BJ (cell line): ENCODE data around the gene DDAH2. TPM values are rescaled to one million over a fixed set of nuclear protein-coding genes. Genes with fewer than 3 reads are reported as not detected.

Source experiments
- CTCF ChIA-PET: fragments of 350-600 bp; formaldehyde crosslinking; extraction: SDS; loops from one replicate; lab custom pipeline; 2021; ENCODE audit warnings: antibody characterized with exemption, inconsistent platforms; lab: Yijun Ruan, JAX
- POLR2A ChIA-PET: fragments of 300-600 bp; sonication (Branson Sonifier 250); formaldehyde crosslinking; extraction: SDS; loops from one replicate; lab custom pipeline; 2021; ENCODE audit warnings: antibody characterized with exemption; lab: Charles Lee
- DNase-seq: peaks from one replicate; pipeline ENCODE4 v3.0.0-alpha.2; 2011; ENCODE audit warnings: low read depth
- H3K27me3 ChIP-seq: 2 replicates; pipeline ENCODE4 v1.6.0; 2011; ENCODE audit warnings: low read length; ENCODE audit not compliant: control insufficient read depth, insufficient read depth
- H3K36me3 ChIP-seq: 2 replicates; pipeline ENCODE4 v1.5.1; 2011; ENCODE audit warnings: low read length; ENCODE audit not compliant: control insufficient read depth, insufficient read depth
- H3K4me3 ChIP-seq: 2 replicates; pipeline ENCODE4 v1.5.1; 2011; ENCODE audit warnings: low read depth, mild to moderate bottlenecking, control low read depth, low read length
- polyA plus RNA-seq: library from polyadenylated mRNA; depleted of rRNA; stranded (reverse); fragments of >200 nt; gene quantifications from 2 replicates; pipeline ENCODE4 v1.2.3, GENCODE V29; 2011
- TF ChIP-seq, protein P1 (sequence below): IDR thresholded peaks from 2 replicates; pipeline ENCODE4 v1.5.1; 2011; ENCODE audit warnings: low read depth, mild to moderate bottlenecking, control low read depth, inconsistent platforms, low read length, moderate library complexity; ENCODE audit not compliant: insufficient read depth

The DDAH2 gene
- polyA plus RNA-seq, 1 experiment, result 69.5 TPM

DNA sequence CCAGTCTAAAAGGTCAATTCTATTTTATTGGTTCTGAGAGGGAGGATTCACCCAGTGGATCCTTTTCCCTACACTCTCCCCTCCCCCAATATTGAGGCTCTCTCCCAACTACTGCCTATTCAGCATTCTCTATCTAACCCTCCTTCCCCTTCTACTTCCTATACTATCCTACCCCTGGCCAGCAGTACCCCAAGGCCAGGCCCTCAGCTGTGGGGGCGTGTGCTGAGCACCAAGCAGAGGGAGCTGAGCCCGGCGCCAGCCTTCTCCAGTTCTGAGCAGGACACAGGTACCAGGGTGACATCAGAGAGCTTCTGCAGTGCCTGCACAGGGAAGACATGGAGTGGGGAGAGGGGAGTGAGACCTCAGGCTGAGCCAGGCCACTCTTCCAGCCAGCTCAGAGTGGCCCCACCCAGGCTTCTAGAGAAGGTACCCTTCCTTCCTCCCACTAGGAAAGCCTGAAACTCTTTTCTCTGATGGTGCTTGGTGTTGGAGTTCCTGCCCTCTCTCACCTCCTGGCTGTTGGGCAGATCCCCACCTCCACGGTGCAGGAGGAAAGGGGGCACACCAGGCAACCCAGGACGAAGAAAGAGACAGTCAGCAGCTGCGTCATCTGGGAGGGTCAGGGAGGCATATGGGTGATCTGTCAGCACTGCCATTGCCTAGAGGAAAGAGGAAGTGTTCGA is 1.9 kb downstream of the DDAH2 start:
- TF ChIP-seq, protein P1, sequence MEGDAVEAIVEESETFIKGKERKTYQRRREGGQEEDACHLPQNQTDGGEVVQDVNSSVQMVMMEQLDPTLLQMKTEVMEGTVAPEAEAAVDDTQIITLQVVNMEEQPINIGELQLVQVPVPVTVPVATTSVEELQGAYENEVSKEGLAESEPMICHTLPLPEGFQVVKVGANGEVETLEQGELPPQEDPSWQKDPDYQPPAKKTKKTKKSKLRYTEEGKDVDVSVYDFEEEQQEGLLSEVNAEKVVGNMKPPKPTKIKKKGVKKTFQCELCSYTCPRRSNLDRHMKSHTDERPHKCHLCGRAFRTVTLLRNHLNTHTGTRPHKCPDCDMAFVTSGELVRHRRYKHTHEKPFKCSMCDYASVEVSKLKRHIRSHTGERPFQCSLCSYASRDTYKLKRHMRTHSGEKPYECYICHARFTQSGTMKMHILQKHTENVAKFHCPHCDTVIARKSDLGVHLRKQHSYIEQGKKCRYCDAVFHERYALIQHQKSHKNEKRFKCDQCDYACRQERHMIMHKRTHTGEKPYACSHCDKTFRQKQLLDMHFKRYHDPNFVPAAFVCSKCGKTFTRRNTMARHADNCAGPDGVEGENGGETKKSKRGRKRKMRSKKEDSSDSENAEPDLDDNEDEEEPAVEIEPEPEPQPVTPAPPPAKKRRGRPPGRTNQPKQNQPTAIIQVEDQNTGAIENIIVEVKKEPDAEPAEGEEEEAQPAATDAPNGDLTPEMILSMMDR, result no peak
- no peak for DNase-seq
- Histone ChIP-seq H3K4me3 (no peak overlapping the region), H3K36me3 (peaks cover 17% of the 10 kb centered on the region), H3K27me3 (no peaks in the 10 kb centered on the region)
- ChIA-PET CTCF (interaction anchor here (0.6 to 4.6 kb wide), 3 partner anchors 16 to 103 kb away, joined by 3 to 28 read pairs (median 4); no protein-coding TSS in a partner anchor), POLR2A (no interaction called here)

DNA sequence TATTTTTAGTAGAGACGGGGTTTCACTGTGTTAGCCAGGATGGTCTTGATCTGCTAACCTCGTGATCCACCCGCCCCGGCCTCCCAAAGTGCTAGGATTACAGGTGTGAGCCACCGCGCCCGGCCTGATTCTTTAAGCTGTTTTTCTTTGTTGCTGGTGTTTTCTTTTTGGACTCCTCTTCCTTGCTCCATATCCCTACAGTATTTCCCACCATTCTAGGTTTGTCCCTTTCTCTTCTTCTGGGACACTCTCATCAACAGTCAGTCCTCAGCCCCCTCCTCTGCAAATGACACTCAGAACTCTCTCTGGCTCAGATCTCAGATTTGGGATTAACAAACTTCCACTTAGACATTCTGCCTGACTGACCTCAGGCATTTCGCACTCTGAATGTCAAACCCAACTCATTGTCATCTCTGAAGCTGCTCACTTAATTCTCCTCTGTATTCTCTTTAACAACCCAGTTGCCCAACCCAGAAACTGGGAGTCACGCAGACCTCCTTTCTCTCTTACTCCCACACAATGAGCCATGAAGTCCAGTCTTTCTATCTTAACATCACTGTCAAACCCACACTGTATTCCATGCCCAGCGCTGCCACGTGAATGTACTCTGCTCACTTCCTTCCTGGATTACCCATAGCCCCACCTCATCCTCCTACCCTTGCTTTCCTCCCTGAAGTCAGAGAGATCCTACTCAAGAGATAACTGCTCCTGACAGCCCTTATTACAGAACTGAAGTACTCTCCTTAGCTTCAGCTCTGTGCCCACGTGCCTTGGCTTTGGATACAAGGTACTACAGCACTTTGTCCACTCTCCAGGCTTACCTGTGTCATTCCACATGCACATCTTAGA is 3.4 kb downstream of the DDAH2 start:
- H3K27me3 ChIP-seq, result no peaks in the 10 kb centered on the region

DNA sequence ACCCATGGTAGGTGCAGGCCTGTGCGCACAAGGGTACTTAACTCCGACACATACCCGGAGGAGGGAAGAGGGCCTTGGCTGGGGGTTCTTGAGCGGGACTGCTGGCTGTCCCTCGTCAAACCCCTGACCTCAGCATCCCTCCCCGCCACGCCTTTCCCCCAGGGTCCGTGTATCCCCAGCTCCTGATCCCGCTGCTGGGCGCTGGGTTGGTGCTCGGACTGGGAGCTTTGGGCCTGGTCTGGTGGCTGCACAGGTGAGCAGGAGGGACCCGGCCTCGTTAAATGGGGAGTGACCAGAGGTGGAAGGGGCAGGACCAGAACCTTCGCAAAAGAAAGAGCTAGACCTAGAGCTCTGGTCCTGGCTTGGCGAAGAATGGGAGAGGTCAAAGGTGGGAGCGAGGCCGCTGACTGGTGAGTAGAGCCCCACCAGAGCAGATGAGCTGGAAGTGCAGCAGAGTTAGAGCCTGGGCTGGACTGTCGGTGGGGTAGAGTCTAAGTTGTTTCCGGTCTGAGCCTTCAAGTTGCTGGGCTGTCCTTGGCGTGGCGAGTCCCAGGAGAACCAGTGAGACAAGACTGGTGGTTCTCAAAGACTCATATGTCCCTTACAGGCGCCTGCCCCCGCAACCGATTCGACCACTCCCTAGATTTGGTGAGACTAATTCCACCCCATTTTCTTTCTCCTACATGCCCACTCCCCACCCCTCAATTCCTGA is 5.0 kb downstream of the DDAH2 start:
- Histone ChIP-seq H3K4me3 (no peak overlapping the region), H3K27me3 (no peaks in the 10 kb centered on the region; the same call in 1 of the 2 replicates), H3K36me3 (peaks cover 6% of the 10 kb centered on the region)
- CTCF ChIA-PET, result interaction anchor here (1.2 to 1.7 kb wide), 2 partner anchors 9 to 45 kb away, joined by 4 to 6 read pairs; partner anchors contain the start of gene LY6G6D
- TF ChIP-seq, protein P1, result no peak
- DNase-seq, result no peak
- POLR2A ChIA-PET, result interaction anchor here (0.9 kb wide), 1 partner anchor 472 kb away, joined by 3 read pairs; no protein-coding TSS in a partner anchor

More for the DNA sequence above, 3.4 kb downstream of the DDAH2 start:
- Histone ChIP-seq H3K36me3 (peaks cover 10% of the 10 kb centered on the region), H3K4me3 (no peak overlapping the region)
- ChIA-PET CTCF (interaction anchor here (0.8 to 1.8 kb wide), 2 partner anchors 9 to 14 kb away, joined by 3 to 4 read pairs; no protein-coding TSS in a partner anchor), POLR2A (no interaction called here)
- TF ChIP-seq, protein P1, result no peak
- no peak for DNase-seq

DNA sequence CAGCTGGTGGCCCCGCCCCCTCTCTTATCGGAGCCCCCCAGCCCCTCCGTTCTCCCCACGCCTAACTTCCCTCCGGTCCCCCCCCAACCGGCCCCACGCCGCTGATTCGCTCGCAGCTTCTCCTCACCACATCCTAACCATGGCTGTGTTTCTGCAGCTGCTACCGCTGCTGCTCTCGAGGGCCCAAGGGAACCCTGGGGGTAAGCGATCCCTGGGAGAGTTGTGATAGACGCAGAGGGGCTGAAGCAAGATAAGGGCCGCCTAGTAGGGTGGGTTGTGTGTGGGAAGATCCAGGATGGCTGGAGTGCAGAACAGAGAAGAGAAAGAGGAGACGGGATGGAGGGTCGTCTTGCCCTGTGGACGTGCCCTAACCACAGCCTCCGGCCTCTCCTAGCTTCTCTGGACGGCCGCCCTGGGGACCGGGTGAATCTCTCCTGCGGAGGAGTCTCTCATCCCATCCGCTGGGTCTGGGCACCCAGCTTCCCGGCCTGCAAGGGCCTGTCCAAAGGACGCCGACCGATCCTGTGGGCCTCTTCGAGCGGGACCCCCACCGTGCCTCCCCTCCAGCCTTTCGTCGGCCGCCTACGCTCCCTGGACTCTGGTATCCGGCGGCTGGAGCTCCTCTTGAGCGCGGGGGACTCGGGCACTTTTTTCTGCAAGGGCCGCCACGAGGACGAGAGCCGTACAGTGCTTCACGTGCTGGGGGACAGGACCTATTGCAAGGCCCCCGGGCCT is 5.7 kb downstream of the DDAH2 start, which contains the start of gene MPIG6B:
MPIG6B (plus strand) TSS at position 129 of the 735 bp plus-strand sequence; CDS start at position 140, 11 bp downstream.
- DNase-seq, result no peak
- POLR2A ChIA-PET, result no interaction called here
- H3K36me3 ChIP-seq, result peaks cover 6% of the 10 kb centered on the region
- no peak within 1 kb of the TSS for H3K4me3 ChIP-seq
- H3K27me3 ChIP-seq, result no peaks in the 10 kb centered on the region; the same call in none of the 2 replicates
- TF ChIP-seq, protein P1, result no peak
- CTCF ChIA-PET, result interaction anchor here (1.2 to 1.7 kb wide), 2 partner anchors 9 to 46 kb away, joined by 4 to 6 read pairs; partner anchors contain the start of gene LY6G6D
